ENCODE results near the gene C4A.
"Not testable (repeated sequence)": the region's sequence is repeated elsewhere in the genome, so short reads cannot be mapped to it uniquely, and the experiment has no call there.

The C4A gene

DNA sequence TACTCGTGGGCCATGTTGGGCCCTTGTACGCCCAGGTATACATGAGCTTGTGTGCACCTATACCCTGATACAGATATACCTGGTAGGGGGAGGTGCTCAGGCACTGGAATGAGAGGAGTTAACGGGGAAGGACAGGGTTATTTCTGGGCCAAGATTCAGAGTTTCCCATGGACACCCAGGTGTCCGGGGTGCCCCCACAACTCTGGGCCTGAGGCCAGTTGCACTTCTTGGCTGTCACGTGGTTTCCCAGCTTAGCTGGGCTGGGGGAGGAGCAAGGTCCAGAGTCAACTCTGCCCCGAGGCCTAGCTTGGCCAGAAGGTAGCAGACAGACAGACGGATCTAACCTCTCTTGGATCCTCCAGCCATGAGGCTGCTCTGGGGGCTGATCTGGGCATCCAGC is at the start of gene C4A:
TSS of gene C4A (plus strand) at position 314 of the 400 bp plus-strand sequence. CDS start at position 365, 51 bp downstream.
- not testable (repeated sequence) for DNase-seq (ENCODE audit: low read depth)

GRCh38 chr6:31932137-31932536 is 49.7 kb upstream of the C4A start:
- DNase-seq (ENCODE audit: low read depth): not testable (repeated sequence)

GRCh38 chr6:31933537-31933936 is 48.3 kb upstream of the C4A start:
- DNase-seq (ENCODE audit: low read depth): no peak

DNA sequence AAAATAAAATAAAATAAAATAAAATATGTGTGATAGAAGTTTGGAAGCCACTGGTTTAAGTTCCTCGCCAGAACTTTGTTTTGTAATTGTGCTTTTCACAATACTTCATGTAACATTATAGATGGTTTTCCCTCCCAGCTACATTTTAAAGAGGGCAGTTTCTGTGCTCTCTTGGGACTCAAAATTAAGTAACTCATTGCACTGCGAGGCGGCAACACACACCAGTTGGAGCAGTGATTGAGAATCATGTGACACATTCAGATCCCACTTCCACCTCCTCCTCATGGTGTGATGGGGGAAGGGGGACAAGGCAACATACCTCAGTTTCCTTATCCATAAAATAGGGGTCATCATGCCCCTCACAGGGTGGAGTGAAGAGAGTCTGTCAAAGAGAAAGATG is 46.8 kb upstream of the C4A start:
- no peak for DNase-seq (ENCODE audit: low read depth)

- no peak for DNase-seq (ENCODE audit: low read depth)
Measured at GRCh38 chr6:31935823-31936222, 46.0 kb upstream of the C4A start.

DNA sequence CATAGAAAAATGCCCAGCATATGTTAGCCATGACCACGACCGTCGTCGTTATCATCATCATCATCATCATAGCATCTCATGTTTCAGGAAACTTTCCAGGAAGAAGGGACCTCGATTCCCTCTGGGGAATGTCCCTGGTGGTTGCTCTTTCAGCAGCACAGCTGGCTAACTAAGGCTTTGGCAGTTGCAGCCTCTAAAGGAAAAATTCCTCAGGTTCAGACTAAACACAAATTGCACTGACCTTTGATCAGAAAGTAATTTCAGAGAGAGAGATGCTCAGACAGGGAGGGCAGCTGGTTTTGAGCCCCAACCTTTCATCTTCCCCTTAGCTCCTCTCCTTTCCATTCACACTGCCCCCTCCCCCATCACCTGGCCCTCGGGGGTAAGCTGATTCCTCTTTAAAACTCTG is 41.6 kb upstream of the C4A start:
- no peak for DNase-seq (ENCODE audit: low read depth)

- DNase-seq (ENCODE audit: low read depth): no peak
Measured at GRCh38 chr6:31943742-31944141, 38.1 kb upstream of the C4A start.

DNA sequence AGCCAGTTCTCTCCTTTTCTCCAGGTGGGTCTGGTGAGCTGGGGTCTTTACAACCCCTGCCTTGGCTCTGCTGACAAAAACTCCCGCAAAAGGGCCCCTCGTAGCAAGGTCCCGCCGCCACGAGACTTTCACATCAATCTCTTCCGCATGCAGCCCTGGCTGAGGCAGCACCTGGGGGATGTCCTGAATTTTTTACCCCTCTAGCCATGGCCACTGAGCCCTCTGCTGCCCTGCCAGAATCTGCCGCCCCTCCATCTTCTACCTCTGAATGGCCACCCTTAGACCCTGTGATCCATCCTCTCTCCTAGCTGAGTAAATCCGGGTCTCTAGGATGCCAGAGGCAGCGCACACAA is 36.7 kb upstream of the C4A start:
- no peak for DNase-seq (ENCODE audit: low read depth)

DNA sequence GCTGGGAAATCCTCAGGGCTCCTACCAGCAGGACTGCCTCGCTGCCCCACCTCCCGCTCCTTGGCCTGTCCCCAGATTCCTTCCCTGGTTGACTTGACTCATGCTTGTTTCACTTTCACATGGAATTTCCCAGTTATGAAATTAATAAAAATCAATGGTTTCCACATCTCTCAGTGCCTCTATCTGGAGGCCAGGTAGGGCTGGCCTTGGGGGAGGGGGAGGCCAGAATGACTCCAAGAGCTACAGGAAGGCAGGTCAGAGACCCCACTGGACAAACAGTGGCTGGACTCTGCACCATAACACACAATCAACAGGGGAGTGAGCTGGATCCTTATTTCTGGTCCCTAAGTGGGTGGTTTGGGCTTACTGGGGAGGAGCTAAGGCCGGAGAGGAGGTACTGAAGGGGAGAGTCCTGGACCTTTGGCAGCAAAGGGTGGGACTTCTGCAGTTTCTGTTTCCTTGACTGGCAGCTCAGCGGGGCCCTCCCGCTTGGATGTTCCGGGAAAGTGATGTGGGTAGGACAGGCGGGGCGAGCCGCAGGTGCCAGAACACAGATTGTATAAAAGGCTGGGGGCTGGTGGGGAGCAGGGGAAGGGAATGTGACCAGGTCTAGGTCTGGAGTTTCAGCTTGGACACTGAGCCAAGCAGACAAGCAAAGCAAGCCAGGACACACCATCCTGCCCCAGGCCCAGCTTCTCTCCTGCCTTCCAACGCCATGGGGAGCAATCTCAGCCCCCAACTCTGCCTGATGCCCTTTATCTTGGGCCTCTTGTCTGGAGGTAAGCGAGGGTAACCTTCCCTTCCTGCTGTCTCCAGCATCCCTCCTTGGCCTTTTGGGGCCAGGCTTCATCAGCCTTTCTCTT is 36.1 kb upstream of the C4A start, which contains the start of gene CFB:
TSS of gene CFB (plus strand) at position 589 of the 863 bp plus-strand sequence. CDS start at position 716, 127 bp downstream.
- peak; percentile 84 for DNase-seq (ENCODE audit: low read depth)

- no peak for DNase-seq (ENCODE audit: low read depth)
Measured at GRCh38 chr6:31946370-31946885, 35.4 kb upstream of the C4A start.

- no peak for DNase-seq (ENCODE audit: low read depth)
Measured at GRCh38 chr6:31947070-31947675, 34.7 kb upstream of the C4A start.

DNA sequence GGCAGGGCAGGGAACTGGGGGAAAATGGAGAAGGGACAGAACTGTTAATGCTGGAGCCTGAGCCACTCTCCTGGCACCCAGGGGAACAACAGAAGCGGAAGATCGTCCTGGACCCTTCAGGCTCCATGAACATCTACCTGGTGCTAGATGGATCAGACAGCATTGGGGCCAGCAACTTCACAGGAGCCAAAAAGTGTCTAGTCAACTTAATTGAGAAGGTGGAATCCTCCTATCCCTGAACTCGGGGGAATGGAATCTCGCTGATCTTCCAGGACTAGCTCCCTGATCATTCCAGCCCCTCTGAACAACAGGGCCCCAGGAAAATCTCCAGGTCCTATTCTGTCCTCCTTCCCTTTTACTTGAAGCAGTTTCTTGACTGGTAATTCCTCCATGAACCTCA is 34.0 kb upstream of the C4A start:
- DNase-seq (ENCODE audit: low read depth): no peak

- no peak for DNase-seq (ENCODE audit: low read depth)
Measured at GRCh38 chr6:31948306-31948705, 33.6 kb upstream of the C4A start.

DNA sequence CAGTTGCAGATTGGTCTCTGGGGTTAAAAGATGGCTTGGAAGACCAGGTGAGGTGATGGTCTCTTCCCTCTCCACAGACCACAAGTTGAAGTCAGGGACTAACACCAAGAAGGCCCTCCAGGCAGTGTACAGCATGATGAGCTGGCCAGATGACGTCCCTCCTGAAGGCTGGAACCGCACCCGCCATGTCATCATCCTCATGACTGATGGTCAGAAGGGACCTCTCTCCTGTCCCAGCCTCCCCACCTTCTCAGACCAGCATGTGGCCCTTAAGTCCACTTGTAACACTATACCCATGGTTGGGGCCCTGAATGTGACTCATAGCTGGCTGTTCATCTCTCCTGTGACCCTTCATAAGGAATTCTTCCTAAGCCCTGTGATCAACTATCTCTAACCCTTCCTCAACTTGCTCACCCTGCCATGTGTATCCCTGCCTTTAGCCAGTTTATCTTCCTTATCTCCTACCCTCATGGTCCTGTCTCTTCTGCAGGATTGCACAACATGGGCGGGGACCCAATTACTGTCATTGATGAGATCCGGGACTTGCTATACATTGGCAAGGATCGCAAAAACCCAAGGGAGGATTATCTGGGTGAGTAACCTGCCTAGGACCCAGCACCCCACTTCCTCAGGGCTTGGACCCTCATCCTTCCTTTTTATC is 33.0 kb upstream of the C4A start:
- peak; percentile 27 for DNase-seq (ENCODE audit: low read depth)

DNA sequence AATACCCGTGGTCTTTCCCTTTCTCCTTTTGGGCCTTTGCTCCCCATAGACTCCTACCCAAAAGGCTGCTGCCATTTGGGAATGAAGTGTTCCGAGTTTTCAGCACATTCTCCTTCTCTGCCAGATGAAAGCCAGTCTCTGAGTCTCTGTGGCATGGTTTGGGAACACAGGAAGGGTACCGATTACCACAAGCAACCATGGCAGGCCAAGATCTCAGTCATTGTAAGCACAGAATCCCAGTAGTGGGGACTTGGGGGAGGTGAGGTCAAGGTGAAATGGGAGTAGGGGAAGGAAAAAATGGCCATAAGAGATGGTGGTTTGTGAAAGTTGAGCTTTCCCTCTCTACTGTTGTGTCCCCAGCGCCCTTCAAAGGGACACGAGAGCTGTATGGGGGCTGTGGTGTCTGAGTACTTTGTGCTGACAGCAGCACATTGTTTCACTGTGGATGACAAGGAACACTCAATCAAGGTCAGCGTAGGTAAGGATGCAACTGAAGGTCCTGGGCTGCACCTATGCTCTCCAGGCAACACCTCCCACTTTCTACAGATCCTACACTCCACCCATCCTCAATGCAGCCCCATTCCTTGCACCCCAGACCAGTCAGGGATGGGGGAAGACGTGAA is 31.8 kb upstream of the C4A start:
- DNase-seq (ENCODE audit: low read depth): no peak

DNA sequence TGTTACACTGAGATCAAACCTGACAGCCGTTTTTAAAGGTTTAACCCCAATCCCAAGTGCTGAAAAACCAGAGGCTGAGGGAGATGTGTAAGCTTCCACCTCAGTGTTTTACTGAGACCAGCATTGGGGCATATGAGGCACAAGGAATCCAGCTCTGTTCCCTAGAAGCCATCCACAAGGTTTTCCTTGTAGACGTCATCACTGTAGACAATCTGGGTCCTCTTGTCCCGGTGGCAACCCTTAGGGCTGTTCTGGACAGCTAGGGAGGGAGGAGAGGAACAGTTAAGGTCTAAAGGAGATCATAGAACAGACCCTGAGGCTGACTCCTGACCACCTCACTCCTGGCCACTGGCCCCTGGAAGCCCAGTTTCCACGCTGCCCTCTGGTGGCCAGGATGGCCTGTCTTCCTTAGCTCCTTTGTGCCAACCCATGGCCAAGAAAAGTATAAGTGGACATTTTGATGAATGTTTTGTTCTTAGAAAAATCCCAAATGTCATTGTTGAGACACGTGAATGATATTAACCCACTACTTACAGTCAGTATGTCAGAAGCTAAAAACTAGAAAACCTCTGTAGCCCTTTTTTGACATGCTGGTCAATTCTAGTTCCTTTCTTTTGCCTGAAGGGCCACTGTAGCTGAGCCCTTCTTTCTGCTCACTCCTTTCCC is 29.6 kb upstream of the C4A start:
- peak; percentile 57 for DNase-seq (ENCODE audit: low read depth)

DNA sequence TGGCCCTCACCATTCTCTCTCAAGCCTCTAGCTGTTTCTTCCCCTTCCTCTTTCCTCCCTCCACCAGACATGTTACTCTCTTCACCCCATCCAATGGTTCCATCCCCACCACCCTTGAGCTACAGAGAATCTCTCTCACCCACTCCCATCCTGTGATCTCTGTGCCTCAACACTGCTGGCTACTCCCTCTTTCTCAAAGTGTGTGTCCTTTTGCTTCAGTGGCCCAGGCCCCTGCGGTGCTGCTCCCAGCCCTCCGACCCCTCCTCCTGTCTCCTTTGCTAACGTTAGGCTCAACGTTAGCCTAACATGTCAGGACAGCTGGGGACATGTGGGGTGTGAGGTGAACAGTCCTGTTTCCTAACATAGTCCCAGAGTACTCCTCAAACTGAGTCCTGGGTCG is 29.0 kb upstream of the C4A start:
- DNase-seq (ENCODE audit: low read depth): no peak

- DNase-seq (ENCODE audit: low read depth): no peak
Measured at GRCh38 chr6:31954511-31954910, 27.3 kb upstream of the C4A start.

GRCh38 chr6:31956796-31957195 is 25.1 kb upstream of the C4A start:
- no peak for DNase-seq (ENCODE audit: low read depth)

DNA sequence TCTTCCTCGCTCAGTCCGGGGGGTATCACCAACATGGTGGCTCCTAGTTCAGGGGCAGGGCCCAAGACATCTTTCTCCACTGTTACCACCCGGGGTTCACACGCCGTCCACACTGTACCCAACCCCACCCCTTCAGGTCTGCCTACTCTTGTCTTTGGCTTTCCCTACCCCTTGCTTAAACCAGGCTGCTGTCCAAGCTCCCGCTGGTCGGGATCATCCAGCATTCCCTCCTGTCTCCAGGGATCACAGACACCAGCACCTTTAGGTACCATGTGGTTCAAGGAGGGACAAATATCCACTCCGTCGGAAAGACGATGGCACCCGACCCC is 23.5 kb upstream of the C4A start:
- no peak for DNase-seq (ENCODE audit: low read depth)

DNA sequence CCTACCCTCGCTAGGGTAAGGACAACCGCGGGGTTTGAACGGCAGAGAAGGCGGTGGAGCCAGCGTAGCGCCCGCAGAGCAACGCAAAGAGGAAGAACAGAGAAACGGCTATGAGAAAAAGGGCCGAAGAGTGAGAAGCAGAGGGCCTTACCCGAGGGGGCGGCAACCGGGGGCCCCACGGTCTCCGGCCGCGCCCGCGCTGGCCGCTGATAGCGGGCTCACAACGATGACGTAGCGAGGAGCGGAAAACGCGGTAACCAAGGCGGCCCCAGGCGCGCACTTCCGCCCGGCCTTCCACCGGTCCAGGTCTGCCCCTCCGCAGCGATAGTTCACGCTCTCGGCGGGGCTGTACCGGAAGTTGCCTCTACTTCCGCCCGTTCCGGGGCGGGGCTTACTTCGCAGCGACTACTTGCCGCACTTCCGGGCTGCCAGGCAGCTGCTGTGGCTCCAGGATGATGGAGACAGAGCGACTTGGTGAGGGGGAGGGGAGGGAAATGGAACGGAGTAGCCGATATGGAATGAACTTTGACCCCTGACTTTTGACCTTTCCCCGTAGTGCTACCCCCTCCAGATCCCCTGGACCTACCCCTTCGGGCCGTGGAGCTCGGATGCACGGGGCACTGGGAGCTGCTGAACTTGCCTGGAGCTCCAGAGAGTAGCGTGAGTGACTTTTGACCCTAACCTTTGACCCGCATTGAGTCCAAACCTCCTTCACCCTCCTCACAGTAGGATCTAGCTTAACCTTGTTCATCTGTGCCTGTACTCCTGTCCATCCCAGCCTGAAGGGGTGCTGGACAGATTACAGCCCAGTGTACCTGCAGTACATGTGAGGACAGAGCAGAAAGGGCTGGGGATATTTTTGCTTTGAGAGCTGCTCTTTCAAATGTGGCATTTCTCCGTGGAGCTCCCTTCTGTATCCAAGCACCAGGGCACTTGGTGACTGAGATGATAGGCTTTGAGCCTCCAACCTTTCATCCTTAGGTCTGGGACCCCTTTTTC is 22.8 kb upstream of the C4A start, which contains the start of the genes NELFE and SKIC2:
TSS of gene NELFE (minus strand) at position 231 of the 999 bp plus-strand sequence. CDS start 525 bp downstream, outside the sequence.
TSS of gene SKIC2 (plus strand) at position 435 of the 999 bp plus-strand sequence. CDS start at position 453, 18 bp downstream.
- peak; percentile 96 for DNase-seq (ENCODE audit: low read depth)
